Calu3 (cell line): ENCODE measurements around the gene INCA1. TPM values are rescaled to one million over a fixed set of nuclear protein-coding genes. Genes with fewer than 3 reads are reported as not detected.

Source experiments
- BruUV-seq: library from RNA; stranded (reverse); fragments of 400-500 nt; replicated peaks from 2 replicates; lab custom pipeline; 2021; lab: Mats Ljungman, UMichigan
- CTCF ChIA-PET: fragments of 300-600 bp; sonication (Branson Sonifier 250); formaldehyde crosslinking; loops from one replicate; lab custom pipeline; 2022; ENCODE audit warnings: antibody characterized with exemption; lab: Charles Lee
- DNase-seq: peaks from one replicate; pipeline ENCODE4 v3.0.0; 2022
- H3K27ac Mint-ChIP-seq: one replicate; pipeline ENCODE4 v1.8.0; 2022; ENCODE audit warnings: mixed read lengths; ENCODE audit not compliant: unreplicated experiment
- H3K27me3 Mint-ChIP-seq: one replicate; pipeline ENCODE4 v1.8.0; 2022; ENCODE audit warnings: mixed read lengths; ENCODE audit not compliant: unreplicated experiment
- H3K36me3 Mint-ChIP-seq: one replicate; pipeline ENCODE4 v1.8.0; 2022; ENCODE audit warnings: mild to moderate bottlenecking, moderate library complexity, mixed read lengths; ENCODE audit not compliant: insufficient read depth, unreplicated experiment
- H3K4me1 Mint-ChIP-seq: one replicate; pipeline ENCODE4 v1.8.0; 2022; ENCODE audit warnings: mild to moderate bottlenecking, low read depth, mixed read lengths; ENCODE audit not compliant: unreplicated experiment
- H3K4me3 Mint-ChIP-seq: one replicate; pipeline ENCODE4 v1.8.0; 2022; ENCODE audit warnings: mild to moderate bottlenecking, low read depth, moderate library complexity, mixed read lengths; ENCODE audit not compliant: unreplicated experiment
- H3K9me3 Mint-ChIP-seq: one replicate; pipeline ENCODE4 v1.8.0; 2022; ENCODE audit warnings: low read depth, mixed read lengths; ENCODE audit not compliant: unreplicated experiment
- CTCF ChIP-seq: fragments of 200-600 bp; IDR thresholded peaks from one replicate; pipeline ENCODE4 v1.8.0; 2022; ENCODE audit warnings: antibody characterized with exemption; ENCODE audit not compliant: unreplicated experiment
- intact Hi-C: fragments of 100-400 bp; cut with micrococcal nuclease; formaldehyde crosslinking; loops from one replicate; pipeline ENCODE4 v1.10.0; 2022; ENCODE audit not compliant: unreplicated experiment
- total RNA-seq: library from RNA; stranded (reverse); gene quantifications from 2 replicates; pipeline ENCODE4 v1.2.3, GENCODE V29; 2022

INCA1 gene
- total RNA-seq, 1 experiment from 2014 or later: 0.54 TPM

GRCh38 chr17:4947411-4948165 is 49.7 kb downstream of the INCA1 start:
- CTCF ChIA-PET: interaction anchor here (0.7 kb wide), 1 partner anchor 156 kb away, joined by 4 read pairs; no protein-coding TSS in a partner anchor

GRCh38 chr17:4947010-4947410 is 50.3 kb downstream of the INCA1 start:
- CTCF ChIA-PET: interaction anchor here (0.7 kb wide), 1 partner anchor 157 kb away, joined by 4 read pairs; no protein-coding TSS in a partner anchor
- Mint-ChIP-seq H3K4me1 (peaks cover 30% of the 10 kb centered on the region), H3K4me3 (peak overlapping the region; percentile 89), H3K36me3 (peaks cover 73% of the 10 kb centered on the region), H3K9me3 (no peaks in the 10 kb centered on the region), H3K27ac (peak overlapping the region; percentile 98), H3K27me3 (no peaks in the 10 kb centered on the region)
- TF ChIP-seq CTCF: no peak
- no peak for DNase-seq
- no TSS peak for BruUV-seq
- intact Hi-C loops: no loop called here

More at GRCh38 chr17:4947411-4948165, 49.7 kb downstream of the INCA1 start:
- peak; percentile 44 for DNase-seq
- intact Hi-C loops: no loop called here
- no peak for TF ChIP-seq CTCF
- Mint-ChIP-seq H3K9me3 (no peaks in the 10 kb centered on the region), H3K27me3 (no peaks in the 10 kb centered on the region), H3K4me1 (peaks cover 28% of the 10 kb centered on the region), H3K4me3 (peak overlapping the region; percentile 89), H3K27ac (peak overlapping the region; percentile 98), H3K36me3 (peaks cover 67% of the 10 kb centered on the region)
- no TSS peak for BruUV-seq

GRCh38 chr17:4946312-4946976 is 50.9 kb downstream of the INCA1 start:
- Mint-ChIP-seq H3K9me3 (no peaks in the 10 kb centered on the region), H3K4me1 (peaks cover 36% of the 10 kb centered on the region), H3K4me3 (peak overlapping the region; percentile 89), H3K36me3 (peaks cover 78% of the 10 kb centered on the region), H3K27ac (peak overlapping the region; percentile 98), H3K27me3 (no peaks in the 10 kb centered on the region)
- no peak for DNase-seq
- CTCF ChIA-PET: interaction anchor here (0.7 kb wide), 1 partner anchor 157 kb away, joined by 4 read pairs; no protein-coding TSS in a partner anchor
- BruUV-seq: TSS peak; percentile 76
- no peak for TF ChIP-seq CTCF
- intact Hi-C loops: no loop called here

- DNase-seq: no peak
- H3K9me3 Mint-ChIP-seq: no peaks in the 10 kb centered on the region
- peaks cover 36% of the 10 kb centered on the region for H3K4me1 Mint-ChIP-seq
- peak overlapping the region; percentile 98 for H3K27ac Mint-ChIP-seq
- H3K4me3 Mint-ChIP-seq: peak overlapping the region; percentile 89
- H3K36me3 Mint-ChIP-seq: peaks cover 84% of the 10 kb centered on the region
- intact Hi-C loops: no loop called here
- CTCF ChIA-PET: no interaction called here
- no TSS peak for BruUV-seq
- TF ChIP-seq CTCF: no peak
- no peaks in the 10 kb centered on the region for H3K27me3 Mint-ChIP-seq
Observed at GRCh38 chr17:4945944-4946280, 51.4 kb downstream of the INCA1 start.
